NB4 (cell line): ENCODE results near the gene DGKI.

Source experiments
- DNase-seq: peaks from one replicate; pipeline ENCODE4 v3.0.0; 2010; ENCODE audit warnings: low read depth
- H3K4me3 ChIP-seq: one replicate; pipeline ENCODE4 v1.5.1; 2011; ENCODE audit warnings: mild to moderate bottlenecking, low read depth, low read length, moderate library complexity
- CTCF ChIP-seq: IDR thresholded peaks from one replicate; pipeline ENCODE4 v1.5.1; 2012; ENCODE audit warnings: low read depth, low read length
- MAX ChIP-seq: IDR thresholded peaks from 2 replicates; pipeline ENCODE4 v1.6.1; 2011; ENCODE audit warnings: low read depth, low read length
- MYC ChIP-seq: IDR thresholded peaks from 2 replicates; pipeline ENCODE4 v1.6.1; 2011; ENCODE audit warnings: low read depth, low read length
- POLR2A ChIP-seq: IDR thresholded peaks from 2 replicates; pipeline ENCODE4 v1.6.1; 2011; ENCODE audit warnings: mild to moderate bottlenecking; ENCODE audit not compliant: insufficient read length; ENCODE audit errors: extremely low read depth

The DGKI gene

GRCh38 chr7:137597856-137598255 lies 248.9 kb downstream of the DGKI start:
- TF ChIP-seq POLR2A = no peak
- no peak for TF ChIP-seq MAX
- TF ChIP-seq MYC = no peak
- TF ChIP-seq CTCF = no peak
- H3K4me3 ChIP-seq = no peak overlapping the region
- DNase-seq = no peak

- no peak for TF ChIP-seq CTCF
- no peak for TF ChIP-seq MYC
- TF ChIP-seq MAX = no peak
- TF ChIP-seq POLR2A = no peak
- no peak overlapping the region for H3K4me3 ChIP-seq
These were observed 253.6 kb downstream of the DGKI start for GRCh38 chr7:137593115-137593711.

GRCh38 chr7:137592232-137592896 lies 254.4 kb downstream of the DGKI start:
- no peak overlapping the region for H3K4me3 ChIP-seq
- TF ChIP-seq MAX = no peak
- no peak for TF ChIP-seq POLR2A
- TF ChIP-seq CTCF = peak; percentile 74
- TF ChIP-seq MYC = no peak
- peak; percentile 64 for DNase-seq

More at GRCh38 chr7:137593115-137593711, 253.6 kb downstream of the DGKI start:
- no peak for DNase-seq

GRCh38 chr7:137591421-137591837 lies 255.3 kb downstream of the DGKI start:
- TF ChIP-seq MAX (no peak), MYC (no peak), POLR2A (no peak), CTCF (no peak)
- no peak overlapping the region for H3K4me3 ChIP-seq
- DNase-seq = peak; percentile 12

- TF ChIP-seq MYC (no peak), MAX (no peak), CTCF (no peak), POLR2A (no peak)
- H3K4me3 ChIP-seq = no peak overlapping the region
- DNase-seq = no peak
These were observed 255.9 kb downstream of the DGKI start for GRCh38 chr7:137590756-137591305.
